Hematopoietic multipotent progenitor cell treated with erythropoietin and hydrocortisone succinate and interleukin-3 and kit ligand, for 4 days (in vitro differentiated cells): ENCODE data around the gene ZNF423.

Experiments used
- DNase-seq: peaks from one replicate; pipeline ENCODE4 v3.0.0-alpha.2; 2015

Gene ZNF423

DNA sequence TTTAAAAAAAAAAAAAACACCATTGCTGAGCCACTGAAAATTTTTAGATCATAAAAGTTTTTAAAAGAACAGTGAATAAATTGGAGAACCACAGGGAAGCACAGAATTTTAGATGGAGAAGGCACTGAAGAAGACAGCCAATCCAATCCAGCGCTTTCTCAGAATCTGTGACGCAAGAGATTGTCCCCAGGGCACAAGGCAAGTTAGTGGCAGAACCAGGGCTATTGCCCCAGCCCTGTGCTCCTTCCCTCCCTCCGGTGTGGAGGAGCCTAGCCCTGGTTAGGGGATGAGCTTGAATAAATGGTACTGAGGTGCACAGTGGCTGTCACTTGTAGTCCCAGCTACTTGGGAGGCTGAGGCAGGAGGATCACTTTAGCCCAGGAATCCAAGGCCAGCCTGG is 108.3 kb downstream of the ZNF423 start:
- DNase-seq: no peak

GRCh38 chr16:49746545-49746944 is 109.4 kb downstream of the ZNF423 start:
- no peak for DNase-seq

DNA sequence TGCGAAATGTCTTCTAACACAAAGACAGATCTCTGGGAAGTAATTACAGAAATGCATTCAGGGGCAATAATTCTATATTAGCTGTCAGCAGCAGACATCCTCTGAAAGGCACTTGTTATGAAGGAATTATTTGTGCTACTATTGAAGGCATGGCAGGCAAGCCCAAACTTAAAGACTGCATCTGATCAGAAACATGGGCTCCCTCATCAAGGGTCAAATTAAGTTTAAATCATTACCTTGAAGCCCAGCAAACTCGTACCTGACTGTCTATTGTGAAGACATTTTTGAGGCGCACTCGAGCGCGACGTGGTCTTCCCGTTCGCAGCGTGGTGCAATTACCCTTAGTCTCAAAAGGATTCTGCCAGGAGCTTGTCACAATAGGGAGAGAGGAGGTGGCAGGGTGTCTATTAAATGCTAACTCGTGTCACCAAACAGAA is 110.6 kb downstream of the ZNF423 start:
- DNase-seq: no peak

DNA sequence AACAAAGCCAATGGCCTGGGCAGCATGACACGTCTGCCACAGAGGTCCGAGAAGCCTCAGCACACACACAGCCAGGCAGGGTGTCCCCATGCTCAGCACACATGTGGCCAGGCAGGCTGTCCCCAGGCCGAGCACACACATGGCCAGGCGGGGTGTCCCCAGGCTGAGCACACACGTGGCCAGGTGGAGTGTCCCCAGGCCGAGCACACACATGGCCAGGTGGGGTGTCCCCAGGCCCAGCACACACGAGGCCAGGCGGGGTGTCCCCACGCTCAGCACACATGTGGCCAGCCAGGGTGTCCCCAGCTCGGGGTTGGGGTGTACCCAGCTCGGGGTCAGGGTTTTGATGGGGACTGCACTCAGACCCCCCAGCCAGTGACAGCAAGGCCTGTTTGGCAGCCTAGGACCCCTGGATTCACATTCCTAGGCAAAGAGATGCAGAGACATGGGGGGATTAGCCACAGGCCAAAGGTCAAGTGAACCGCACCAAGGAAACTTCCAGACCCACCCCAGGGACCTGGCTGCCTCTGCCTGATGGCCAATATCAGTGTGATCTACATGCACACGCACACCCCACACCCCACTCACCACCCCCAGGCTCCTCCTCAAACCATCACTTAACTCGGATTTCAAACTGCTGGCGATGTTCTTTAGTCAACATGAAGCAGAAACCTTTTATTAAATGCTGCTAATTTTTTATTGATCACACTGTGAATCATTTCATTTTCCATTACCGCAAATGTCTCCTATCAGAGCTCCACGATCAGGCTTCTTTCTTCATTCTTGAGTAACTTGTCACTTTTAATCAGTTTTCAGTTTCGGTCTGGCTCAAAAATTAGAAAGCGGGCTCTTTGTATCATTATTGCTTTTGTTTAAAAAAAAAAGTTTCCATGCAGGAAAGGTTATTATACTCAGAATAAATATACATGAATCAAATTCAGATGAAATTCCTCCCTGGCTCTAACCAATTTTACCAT is 111.4 kb downstream of the ZNF423 start:
- no peak for DNase-seq

DNA sequence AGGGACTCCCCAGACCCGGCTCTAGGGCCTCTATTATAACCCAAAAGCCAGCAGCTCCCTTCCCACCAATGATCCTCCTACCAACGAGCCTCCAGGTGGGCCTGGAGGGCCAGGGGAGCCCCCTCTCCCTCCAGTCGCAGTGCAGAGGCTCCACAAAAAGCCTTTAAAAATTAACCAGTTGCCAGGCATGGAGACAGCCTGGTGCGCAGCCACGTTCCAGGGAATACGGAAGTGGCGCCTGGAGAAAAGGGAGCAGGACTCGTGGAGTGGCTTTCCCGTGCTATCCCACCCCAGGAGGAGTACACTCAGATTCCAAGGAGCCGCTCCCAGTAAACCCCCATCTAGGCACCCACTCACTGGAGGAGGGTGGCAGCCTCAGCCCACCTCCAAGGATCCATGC is 112.3 kb downstream of the ZNF423 start:
- no peak for DNase-seq

GRCh38 chr16:49743203-49743464 is 112.8 kb downstream of the ZNF423 start:
- no peak for DNase-seq

DNA sequence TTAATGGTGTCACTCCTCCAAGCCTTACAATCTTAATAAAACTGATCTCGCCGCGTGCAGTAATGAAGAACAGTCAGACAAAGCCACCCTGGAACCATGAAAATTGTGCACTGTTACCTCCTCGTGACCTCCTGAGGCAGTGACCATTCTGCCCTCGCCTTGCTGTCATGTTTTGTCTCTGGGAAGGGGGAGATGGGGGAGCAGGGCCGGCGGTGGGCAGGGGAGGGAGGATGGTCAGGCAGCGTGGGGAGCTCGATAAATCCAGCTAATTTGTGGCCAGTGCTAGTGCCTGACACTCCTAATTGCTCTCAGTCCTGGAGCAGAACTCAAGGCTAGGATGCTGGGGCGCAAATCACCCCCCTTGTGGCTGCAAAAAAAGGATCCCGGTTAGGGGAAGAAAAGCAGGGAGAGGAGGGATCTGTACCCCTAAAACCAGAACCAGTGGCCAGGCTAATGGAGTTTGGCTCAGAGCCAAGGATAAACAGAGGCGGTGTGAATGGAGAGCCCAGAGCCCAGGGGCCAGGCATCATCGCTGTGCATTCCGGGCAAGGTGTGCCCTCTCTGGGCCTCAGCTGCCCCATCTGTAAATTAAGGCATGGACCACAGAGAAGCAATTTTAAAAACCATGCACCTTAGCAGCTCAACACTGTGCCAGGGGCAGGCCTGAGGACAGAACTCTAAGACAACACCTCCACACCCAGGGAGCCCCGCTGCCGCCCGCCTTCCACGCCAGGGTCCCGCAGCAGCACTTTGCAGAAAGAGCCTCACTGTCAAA is 113.3 kb downstream of the ZNF423 start:
- no peak for DNase-seq

DNA sequence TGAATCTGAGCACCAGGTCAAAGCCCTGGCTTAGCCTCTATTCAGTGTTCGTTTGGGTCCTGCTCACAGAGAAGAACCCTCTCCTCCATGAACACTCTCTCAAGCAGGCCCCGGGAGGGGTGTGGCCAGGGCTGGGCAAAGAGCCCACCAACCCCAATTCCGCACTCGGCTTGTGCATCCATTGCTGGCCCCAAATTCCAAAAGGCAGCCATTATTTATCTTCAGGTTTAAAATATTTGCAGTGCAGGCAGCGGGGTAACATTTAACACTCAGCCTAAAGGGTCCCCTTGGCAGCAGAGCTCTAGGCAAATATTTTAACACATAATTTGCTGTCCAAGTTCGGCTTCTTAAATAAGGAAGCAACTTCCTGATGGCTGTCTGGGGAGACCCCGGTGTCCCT is 115.7 kb downstream of the ZNF423 start:
- no peak for DNase-seq

- DNase-seq: no peak
These were observed 116.5 kb downstream of the ZNF423 start for GRCh38 chr16:49739381-49739780.

- DNase-seq: no peak
These were observed 117.1 kb downstream of the ZNF423 start for GRCh38 chr16:49738832-49739231.

- DNase-seq: no peak
These were observed 117.9 kb downstream of the ZNF423 start for GRCh38 chr16:49738001-49738400.

DNA sequence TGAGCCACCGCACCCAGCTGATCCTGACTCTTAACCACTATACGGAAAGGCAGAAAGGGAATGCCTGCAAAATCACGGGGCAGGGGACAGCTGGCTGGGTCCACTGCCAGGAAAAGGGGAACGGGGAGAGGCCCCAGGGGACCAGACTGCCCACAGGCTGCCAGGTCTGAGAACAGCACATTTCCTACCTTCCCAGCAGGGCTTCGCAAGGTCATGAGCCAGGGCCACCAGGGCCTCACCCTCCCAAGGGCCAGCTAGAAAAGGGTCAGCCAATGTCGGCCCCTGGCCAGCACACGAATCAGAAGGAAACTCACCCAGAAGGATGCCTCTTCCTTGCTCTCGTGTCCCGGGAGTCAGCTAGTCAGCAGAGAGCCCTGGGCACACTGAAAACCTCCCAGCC is 118.4 kb downstream of the ZNF423 start:
- DNase-seq: no peak

DNA sequence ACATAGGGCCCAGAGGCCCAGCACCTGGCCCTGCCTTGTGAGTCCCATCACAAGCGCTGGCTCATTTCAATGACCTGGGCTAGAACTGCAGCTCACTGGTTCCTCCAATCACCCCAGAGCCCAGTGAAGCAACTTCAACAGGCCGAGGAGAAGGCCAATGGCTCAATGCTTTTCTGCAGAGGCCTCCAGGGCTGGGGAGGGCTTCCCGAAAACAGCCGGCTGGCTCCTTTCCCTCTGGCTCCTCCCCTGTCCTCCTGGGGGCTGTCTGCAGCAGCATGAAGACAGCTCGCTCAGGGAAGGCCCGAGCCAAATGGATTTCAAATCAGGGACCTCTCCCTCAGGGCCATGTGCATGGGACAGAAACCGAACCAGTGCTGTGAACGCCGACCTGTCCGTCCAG is 121.6 kb downstream of the ZNF423 start:
- no peak for DNase-seq

DNA sequence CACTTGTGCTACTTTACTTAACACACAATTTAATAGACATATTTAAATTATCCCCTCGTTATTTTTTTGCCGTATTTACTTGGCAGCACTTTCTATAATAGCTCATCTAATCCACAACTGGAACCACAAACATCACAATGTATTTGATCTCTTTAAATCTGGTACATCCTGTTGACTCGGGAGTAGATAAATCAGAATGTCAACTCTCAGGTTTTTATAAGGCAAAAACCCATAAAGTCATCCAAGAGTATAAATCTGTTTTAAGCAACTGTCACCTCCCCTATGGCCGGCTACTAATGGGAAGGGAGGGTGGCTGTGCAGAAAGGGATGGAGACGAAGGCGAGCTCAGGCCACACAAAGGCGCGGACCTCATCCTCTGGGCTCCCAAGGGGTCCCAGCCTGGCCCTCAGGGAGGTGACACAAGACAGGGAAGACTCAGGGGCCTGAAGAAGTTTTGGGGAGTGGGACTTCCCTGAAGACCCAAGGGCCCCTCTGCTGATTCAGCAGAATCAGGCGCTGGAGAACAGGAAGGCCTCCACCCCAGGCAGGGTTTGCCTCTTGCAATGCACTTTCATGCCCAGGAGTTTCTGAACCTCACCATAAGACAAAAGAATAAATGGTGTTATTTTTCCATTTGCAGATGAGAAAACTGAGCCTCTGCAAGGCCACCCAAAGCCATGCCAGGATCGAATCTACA is 122.5 kb downstream of the ZNF423 start:
- DNase-seq: no peak

GRCh38 chr16:49731911-49732310 is 124.0 kb downstream of the ZNF423 start:
- DNase-seq: no peak

DNA sequence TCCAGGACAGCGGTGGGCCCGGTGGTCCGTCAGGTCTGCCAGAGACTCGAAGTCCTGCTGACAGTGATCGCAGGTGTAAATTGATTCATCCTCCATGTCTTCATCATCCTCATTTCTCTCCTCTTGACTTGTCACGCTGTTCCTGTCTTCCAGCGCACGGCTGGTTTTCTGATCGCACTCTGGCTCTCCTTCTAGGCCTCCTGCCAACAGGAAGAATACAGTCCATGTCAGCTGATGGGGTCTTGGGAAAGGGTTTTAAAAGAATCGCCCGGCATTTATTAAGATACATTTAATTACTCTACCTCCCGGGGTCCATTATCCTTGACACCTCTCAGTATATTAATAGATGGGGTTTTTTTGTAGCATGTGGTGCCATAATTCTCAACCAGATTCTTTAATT is 125.1 kb downstream of the ZNF423 start:
- no peak for DNase-seq

DNA sequence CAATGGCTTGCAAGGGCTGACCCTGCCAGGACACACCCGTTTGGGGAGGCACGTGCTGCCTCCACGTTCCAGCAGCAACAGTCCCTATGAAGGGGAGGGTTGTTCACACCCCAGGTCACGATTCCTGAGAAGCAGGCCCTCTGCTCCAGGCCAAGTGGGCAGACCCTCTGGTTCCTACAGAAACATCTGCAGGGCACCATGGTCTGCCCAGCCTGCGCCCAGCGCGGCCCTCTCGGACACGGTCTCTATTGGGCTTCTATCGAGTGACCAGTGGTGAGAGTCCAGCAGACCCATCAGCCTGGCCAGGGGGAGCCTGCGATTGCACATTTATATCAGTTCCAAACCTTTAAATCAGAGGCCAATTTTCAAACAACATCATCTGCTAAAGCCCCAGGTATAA is 128.3 kb downstream of the ZNF423 start:
- no peak for DNase-seq

DNA sequence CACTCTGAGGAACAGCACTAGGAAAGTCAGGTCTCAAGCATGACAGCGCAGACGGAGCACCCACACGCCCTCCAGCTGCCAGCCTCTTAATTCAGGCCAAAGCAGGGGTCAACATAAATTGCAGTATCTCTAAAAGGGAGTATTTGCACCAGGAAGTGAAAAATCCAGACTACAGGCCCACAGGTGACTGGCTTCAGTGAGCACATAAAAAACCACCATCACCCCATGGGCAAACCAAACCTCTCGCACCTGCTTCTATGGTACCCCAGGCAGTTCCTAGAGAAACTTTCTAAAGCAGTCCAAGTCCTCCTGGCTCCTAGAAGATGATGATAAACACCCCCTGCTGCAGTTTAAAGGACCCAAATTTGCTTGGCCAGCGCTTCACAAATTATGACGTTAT is 129.8 kb downstream of the ZNF423 start:
- no peak for DNase-seq

DNA sequence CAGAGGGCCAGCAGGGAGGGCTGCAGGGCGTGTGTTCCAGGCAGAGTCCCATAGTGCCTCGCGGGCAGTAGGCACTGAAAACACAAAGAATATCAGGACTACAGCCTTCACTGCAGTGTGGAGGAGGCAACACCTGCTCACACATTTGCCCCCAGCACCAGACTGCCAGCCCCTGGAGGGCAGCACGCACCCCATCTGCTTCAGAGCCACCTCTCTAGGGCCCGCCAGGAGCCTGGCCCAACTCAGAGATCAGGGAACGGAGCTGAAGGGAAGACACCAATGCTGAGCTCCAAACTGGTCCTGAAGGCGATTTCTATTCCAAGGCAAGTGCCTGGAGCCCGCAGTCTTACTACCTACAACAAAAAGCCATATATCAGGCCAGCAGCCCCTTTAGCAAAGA is 130.3 kb downstream of the ZNF423 start:
- no peak for DNase-seq

- no peak for DNase-seq
These were observed 131.1 kb downstream of the ZNF423 start for GRCh38 chr16:49724774-49725173.

- DNase-seq: no peak
These were observed 132.6 kb downstream of the ZNF423 start for GRCh38 chr16:49723310-49723709.

GRCh38 chr16:49720225-49720624 is 135.7 kb downstream of the ZNF423 start:
- no peak for DNase-seq

DNA sequence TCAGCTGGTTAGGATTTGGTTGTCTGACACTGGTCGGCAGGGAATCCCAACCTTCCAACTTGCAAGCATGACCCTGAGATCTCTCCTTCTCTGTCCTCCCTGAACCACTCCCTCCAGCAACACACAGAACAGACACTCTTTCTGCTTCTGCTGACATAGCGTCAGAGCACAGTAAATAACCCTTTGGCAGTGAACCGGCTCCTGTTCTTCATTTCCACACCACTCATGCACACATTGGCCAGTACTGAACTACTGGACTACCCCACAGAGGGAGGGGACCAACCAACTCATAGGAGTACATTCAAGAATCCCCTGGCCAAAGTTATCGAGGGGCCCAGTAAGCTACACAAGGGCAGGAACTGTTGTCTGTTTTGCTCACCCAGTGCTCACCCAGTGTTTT is 138.2 kb downstream of the ZNF423 start:
- no peak for DNase-seq
